Stimulated activated naive CD4-positive, alpha-beta T cell treated with Interleukin-2 at 50 U/mL for 16 hours (primary cell): ENCODE measurements around the gene RBM5.

Source experiments
- DNase-seq: peaks from one replicate; lab custom pipeline; 2025; lab: John Stamatoyannopoulos, UW

RBM5 gene

DNA sequence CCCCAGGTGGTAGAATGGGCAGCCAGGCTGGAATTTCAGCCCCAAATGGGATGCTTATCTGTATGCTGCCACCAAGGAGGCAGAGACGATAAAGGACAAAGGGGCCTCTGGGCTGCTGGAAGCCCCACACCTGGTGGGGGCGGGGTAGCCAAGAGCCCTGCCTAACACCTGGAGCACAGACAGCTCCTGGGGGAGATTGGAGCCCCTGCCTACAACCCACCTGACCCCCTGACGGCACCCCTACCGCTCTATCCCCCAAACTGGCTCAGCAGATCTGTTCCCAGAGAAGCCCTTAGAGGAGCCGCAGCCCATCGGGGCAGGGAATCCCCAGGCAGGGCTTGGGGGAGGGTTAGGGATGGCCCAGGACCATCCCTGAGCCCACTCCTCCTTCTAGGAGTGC, 50.6 kb downstream of the RBM5 start:
- DNase-seq: no peak

GRCh38 chr3:50139718-50140423, 51.2 kb downstream of the RBM5 start:
- no peak for DNase-seq

DNA sequence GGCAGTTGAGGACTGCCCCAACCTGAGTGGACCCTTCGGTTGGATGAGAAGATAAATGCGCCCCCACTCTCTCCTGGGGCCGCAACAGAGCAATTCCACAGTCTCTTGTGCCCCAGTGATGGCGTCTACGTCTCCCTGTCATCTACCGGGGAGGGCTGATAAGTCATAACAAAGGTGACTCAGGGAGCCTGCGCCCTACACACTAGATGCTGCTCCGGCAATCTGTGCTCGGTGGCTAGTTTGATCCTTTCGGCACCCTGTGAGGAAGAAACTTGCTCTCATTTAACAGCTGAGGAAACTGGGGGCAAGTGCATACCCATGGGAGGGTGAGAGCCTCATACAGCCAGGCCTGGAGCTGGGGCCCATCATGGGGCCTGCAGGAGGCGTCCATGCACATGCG, 52.3 kb downstream of the RBM5 start:
- DNase-seq: no peak

GRCh38 chr3:50146316-50146901, 57.7 kb downstream of the RBM5 start:
- no peak for DNase-seq

GRCh38 chr3:50147016-50147415, 58.3 kb downstream of the RBM5 start:
- no peak for DNase-seq

GRCh38 chr3:50147447-50147846, 58.7 kb downstream of the RBM5 start:
- DNase-seq: no peak

DNA sequence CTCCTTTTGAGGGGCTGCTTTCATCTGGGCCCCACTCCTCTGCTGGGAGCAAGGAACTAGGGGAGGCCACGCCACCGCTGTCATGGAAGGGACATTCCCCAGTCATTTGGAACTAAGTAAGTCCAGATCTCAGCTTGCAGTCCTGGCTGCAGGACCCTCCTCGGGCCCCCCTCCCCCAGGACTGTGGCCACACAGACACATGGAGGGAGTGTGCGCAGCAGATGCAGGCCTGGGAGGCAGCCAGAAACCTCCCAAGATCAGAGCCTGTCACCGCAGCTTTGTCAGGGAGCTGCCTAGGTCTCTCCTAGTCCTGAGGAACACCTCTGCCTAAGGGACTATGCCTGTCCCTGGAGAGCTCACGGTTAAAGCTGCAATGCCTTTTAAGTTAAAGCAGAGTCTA, 59.1 kb downstream of the RBM5 start:
- DNase-seq: no peak

DNA sequence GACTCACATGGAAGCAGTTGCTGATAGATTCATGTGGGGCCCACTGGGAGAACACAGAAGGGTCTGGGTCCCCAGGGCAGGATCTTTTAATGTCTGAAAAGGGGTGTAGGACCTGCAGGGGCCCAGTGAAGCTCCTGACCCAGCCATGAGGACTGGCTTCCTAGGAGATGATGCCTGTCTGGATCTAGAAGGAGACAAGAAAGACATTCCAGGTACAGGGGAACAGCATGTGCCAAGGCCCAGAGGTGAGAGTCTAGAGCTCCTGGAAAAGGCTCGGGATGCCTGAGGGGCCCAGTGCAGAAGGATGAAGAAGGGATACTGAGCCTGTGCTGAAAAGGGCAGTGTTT, 61.7 kb downstream of the RBM5 start:
- no peak for DNase-seq

DNA sequence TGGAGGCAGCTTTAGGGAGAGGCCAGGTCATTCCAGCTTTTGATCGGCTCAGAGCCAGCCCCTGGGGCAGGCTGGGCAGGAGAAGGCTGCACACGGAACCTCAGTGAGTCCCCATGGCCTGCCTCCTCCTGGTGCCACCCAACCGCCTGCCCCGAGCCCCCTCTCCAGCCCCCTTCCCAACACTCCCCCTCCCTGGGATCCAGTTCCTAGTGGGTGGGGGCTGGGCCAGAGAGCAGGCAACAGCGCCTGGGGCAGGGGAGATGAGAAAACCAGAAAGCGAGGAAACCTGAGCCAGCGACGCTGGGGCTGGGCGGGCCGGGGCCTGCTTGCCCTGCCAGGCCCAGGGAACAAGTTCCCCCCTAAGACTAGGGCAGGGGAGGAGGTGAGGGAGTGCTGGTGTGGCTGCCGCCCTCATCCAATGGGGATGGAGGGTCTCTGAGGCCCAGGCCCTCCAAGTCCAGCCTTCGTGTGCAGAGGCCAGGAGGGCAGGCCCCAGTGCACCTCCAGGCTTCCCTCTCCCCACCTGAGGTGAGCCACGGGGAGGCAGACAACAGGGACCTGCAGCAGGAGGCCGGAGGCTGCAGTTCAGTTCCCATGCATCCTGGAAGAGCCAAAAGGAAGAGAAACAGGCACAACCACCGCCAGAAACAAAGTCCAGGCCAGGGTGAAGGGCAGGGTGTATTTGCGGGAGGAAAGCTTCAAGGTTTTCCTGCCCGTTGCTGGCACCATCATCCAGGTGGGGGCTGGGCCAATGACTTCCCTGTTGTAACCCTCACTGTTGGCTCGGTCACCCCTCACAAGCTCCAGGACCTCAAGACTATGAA, 62.4 kb downstream of the RBM5 start:
- no peak for DNase-seq

GRCh38 chr3:50151728-50152127, 63.0 kb downstream of the RBM5 start:
- no peak for DNase-seq

GRCh38 chr3:50153782-50154475, 65.2 kb downstream of the RBM5 start:
- DNase-seq: no peak

- DNase-seq: no peak
Measured at GRCh38 chr3:50154476-50154839, 65.7 kb downstream of the RBM5 start.

GRCh38 chr3:50154840-50155490, 66.2 kb downstream of the RBM5 start, which contains the start of gene SEMA3F:
Gene SEMA3F, plus strand, starts transcription at chr3:50155324. Its CDS starts 4,299 bp downstream, at chr3:50159623.
- peak; percentile 67 for DNase-seq

GRCh38 chr3:50155491-50155878, 66.8 kb downstream of the RBM5 start:
- DNase-seq: no peak

GRCh38 chr3:50155891-50156290, 67.2 kb downstream of the RBM5 start:
- DNase-seq: no peak

GRCh38 chr3:50156549-50157493, 68.1 kb downstream of the RBM5 start:
- no peak for DNase-seq

GRCh38 chr3:50157827-50158529, 69.3 kb downstream of the RBM5 start:
- DNase-seq: no peak

- DNase-seq: no peak
Measured at GRCh38 chr3:50158530-50159146, 69.9 kb downstream of the RBM5 start.

- no peak for DNase-seq
Measured at GRCh38 chr3:50160561-50160983, 71.9 kb downstream of the RBM5 start.

DNA sequence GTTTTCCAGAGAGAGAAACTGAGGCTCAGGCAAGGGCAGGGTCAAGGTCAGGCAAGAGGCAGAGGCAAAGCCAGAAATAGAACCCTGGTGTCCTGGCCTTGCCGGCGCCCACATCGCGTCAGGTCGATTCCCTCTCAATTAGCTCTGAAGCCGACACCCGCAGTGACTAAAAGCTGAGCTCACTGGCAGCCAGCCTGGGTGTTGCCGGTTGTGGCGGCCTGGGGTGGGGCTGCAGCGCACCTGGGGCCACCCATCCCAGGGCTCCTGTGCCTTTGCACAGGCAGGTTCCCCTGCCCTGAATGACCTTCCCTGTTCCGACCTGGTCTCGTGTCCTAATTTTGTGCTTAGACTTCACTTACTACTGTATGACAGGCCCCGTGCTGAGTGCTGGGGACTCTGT, 72.6 kb downstream of the RBM5 start:
- no peak for DNase-seq
